GM21526 (cell line): Measurements from ENCODE around the gene KRTAP1-1.
"Not testable (repeated sequence)": the region's sequence is repeated elsewhere in the genome, so short reads cannot be mapped to it uniquely, and the experiment has no call there.

Experiments
- ATAC-seq: cut with Tn5 transposase; IDR thresholded peaks from one replicate; pipeline ENCODE4 v1.9.1; 2021; ENCODE audit warnings: moderate library complexity; ENCODE audit not compliant: unreplicated experiment, low FRiP score

The KRTAP1-1 gene

DNA sequence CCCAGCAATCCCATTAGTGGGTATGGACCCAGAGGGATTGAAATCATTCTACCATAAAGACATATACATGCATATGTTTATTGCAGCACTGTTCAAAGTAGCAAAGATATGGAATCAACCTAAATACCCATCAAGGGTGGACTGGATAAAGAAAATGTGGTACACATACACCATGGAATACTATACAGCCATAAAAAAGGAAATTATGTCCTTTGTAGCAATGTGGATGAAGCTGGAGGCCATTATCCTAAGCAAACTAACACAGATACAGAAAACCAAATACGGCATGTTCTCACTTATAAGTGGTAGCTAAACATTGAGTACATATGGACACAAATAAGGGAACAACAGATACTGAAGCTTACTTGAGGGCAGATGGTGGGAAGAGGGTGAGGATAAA is 16.3 kb upstream of the KRTAP1-1 start:
- no peak for ATAC-seq

DNA sequence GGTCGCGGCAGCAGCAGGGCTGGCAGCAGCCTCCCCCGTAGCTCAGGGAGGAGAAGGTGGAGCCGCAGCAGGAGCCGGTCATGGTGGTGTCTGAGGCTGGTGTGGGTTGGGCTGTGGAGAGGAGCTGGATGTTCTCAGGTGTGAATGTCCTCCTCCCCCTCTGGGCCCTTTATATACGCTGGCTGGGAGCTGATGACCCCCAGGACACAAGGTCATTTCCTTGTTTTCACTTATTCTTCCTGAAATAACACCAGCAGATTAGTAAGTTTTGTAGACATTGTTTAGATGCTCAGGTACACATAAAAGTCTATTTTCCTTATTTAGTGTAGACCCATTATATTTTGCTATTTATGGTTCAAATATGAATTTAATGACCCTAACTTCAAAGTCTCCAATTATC is 13.9 kb upstream of the KRTAP1-1 start, which contains the start of gene KRTAP2-2:
TSS of gene KRTAP2-2 (minus strand) at position 101 of the 400 bp plus-strand sequence. CDS start at position 82, 19 bp downstream.
- not testable (repeated sequence) for ATAC-seq

DNA sequence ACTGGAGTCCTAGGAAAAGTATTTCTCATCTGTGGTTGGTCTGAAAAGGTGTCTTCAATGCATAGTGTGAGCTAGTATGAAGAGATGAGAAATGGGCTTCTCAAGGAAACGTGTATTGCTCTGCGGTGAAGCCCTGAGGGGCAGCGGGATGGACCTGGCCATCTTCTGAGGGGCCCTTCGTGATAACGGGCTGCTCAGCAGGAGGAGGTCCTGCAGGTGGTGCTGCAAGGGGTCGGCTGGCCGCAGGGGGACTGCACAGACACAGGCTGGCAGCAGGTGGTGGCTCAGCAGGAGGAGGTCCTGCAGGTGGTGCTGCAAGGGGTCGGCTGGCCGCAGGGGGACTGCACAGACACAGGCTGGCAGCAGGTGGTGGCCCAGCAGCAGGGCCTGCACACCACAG is 13.3 kb upstream of the KRTAP1-1 start:
- ATAC-seq, result not testable (repeated sequence)

DNA sequence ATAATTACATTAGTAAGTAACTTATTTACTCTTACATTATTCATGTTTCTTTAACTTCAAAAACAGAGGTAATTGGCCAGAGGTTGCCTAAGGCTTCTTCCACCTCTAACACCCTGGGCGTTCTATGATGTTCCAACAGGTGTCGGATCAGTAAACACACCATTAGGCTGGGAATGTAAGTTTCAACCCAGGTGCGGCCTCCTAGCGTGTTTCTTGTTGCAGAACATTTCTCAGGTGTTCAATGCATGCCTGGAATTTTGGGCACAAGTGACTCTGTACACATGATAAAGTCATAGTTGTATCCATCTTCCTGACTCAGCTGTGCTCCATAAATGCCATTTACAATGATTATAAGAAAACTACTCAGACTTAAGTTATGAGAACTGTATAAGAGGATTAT is 12.8 kb upstream of the KRTAP1-1 start:
- no peak for ATAC-seq

DNA sequence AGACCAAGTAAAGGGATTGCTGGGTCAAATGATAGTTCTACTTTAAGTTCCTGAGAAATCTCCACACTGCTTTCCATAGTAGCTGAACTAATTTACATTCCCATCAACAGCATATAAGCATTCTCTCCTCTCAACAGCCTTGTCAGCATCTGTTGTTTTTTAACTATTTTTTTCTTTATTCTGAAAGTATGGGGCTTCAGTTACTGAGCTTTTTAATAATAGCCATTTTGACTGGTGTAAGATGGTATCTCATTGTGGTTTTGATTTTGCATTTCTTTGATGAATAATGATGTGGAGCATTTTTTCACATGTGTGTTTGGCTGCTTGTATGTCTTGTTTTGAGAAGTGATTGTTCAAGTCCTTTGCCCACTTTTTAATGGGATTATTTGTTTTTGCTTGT is 11.3 kb upstream of the KRTAP1-1 start:
- ATAC-seq, result no peak

DNA sequence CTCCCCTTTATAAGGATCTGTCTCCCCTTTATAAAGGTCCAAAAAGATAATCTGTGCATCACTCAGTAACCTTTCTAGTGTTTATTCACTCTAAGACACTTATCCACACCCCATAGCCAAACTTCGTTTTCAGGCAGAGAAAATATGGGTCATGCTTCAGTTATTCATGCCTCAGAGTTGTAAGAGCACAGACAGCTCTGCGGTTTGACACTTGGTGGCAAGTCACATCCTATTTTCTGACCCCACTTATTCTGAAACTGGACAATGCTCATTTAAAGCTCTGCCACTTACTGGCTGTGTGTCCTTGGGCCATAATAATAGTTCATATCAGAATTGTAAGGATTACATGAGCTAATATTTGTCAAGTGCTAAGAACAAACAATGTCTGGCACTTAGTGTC is 7.9 kb upstream of the KRTAP1-1 start:
- ATAC-seq, result no peak

DNA sequence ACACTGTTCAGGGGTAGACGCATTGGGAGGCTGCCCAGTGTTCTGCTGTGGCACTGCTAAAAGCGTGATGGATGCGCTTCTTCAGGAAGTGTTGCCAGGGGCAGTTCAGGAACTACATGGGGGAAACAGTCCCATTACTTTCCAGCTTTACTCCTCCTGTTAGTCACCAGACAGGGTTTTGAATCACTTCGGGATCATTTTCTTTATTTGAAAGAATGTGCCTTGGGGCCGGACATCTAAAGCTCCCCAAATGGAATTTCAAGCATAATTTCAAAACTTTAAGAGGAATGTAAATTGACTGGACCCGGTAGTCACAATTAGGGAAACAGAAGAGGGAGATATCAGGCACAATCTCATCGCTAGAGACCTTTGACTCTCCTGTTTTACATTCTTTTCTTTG is 7.2 kb upstream of the KRTAP1-1 start:
- no peak for ATAC-seq

DNA sequence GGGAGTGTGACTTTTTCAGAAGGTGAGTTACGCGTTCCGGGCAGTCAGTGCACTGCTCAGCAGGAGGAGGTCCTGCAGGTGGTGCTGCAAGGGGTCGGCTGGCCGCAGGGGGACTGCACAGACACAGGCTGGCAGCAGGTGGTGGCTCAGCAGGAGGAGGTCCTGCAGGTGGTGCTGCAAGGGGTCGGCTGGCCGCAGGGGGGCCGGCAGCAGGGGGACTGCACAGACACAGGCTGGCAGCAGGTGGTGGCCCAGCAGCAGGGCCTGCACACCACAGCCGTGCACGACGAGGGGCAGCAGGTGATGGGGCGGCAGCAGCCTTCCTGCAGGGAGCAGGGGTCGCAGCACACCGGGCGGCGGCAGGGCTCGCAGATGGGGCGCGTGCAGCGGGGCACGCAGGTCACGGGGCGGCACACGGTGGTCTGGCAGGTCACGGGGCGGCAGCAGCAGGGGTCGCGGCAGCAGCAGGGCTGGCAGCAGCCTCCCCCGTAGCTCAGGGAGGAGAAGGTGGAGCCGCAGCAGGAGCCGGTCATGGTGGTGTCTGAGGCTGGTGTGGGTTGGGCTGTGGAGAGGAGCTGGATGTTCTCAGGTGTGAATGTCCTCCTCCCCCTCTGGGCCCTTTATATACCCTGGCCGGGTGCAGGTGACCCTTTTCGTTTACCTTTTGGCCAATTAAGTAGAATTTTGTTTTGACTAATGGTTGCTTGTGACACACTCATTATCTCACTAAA is 5.7 kb upstream of the KRTAP1-1 start, which contains the start of gene KRTAP2-1:
TSS of gene KRTAP2-1 (minus strand) at position 582 of the 731 bp plus-strand sequence. CDS start at position 533, 49 bp downstream.
- ATAC-seq, result not testable (repeated sequence)

DNA sequence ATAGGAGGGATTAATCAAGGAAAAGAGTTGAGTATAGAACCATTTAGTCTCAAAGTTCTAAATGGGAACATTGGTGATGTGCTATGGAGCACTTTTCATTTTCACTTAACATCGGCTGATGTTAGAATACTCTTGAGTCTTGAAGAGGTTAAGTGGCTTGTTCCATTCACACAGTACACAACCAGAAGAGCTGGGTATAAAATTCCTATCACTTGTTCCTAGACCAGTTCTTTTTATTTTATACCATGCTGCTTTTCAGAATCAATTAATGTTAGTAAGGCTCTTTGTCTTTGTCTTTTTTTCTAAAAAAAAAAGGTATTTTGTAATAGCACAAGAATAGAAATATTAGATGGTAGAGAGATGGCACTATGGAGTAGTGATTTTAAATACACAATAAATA is 1.7 kb upstream of the KRTAP1-1 start:
- ATAC-seq, result no peak

DNA sequence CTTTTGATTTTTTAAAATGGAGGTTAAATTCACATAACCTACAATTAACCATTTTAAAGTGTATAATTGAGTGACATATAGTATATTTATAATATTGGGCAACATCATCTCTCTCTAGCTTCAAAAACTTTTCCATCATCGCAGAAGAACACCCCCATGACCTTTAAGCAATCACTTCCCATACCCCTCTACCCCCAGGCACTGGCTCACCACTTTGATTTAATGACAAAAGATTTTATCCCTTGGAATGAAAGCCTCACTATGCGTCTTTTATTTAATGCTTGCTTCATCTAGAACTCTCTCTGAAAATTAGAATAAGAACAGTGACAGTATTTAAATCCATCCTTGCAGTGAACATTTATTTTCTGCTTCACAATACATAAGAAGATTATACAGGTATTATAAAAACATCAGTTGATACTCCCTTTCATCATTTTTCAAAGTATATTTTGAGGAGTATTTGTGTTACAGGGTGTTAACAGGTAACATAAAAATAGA is 3.3 kb downstream of the KRTAP1-1 start:
- no peak for ATAC-seq

DNA sequence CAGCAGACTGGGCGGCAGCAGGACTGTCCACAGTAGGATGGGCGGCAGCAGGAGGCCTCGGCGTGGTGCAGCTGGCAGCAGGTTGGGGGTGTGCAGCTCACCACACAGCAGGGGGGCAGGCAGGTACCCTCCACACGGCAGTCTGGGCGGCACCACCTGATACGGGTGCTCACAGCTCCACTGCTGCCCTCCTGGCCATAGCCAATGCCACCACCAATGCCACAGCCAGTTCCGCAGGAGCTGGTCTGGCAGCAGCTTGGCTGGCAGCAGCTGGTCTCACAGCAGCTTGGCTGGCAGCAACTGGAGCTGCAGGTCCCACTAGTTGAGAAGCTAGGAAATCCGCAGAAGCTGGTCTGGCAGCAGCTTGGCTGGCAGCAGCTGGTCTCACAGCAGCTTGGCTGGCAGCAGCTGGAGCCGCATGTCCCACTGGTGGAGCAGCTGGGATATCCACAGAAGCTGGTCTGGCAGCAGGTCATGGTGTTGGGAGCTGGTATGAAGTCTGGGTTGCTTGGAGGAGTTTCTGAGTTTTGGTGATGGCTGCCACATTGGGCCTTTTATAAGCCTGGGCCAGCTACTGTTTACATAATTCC is 6.8 kb downstream of the KRTAP1-1 start, which contains the start of gene KRTAP1-3:
TSS of gene KRTAP1-3 (minus strand) at position 529 of the 590 bp plus-strand sequence. CDS start at position 476, 53 bp downstream.
- ATAC-seq, result not testable (repeated sequence)

DNA sequence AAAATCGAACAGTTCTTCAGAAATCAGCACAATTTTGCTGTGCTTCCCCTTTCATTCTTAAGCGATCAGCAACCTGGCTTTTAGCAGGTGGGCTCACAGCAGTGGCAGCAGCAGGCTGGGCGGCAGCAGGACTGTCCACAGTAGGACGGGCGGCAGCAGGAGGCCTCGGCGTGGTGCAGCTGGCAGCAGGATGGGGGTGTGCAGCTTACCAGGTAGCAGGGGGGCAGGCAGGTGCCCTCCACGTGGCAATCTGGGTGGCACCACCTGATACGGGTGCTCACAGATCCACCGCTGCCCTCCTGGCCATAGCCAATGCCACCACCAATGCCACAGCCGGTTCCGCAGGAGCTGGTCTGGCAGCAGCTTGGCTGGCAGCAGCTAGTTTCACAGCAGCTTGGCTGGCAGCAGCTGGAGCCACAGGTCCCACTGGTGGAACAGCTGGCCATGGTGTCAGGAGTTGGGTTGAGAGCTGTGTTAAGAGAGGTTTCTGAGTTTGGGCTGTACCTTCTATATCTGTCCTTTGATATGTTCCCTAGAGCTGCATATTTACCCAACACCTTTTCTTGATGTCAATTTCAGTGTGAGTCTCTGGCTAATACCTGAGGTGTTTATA is 11.5 kb downstream of the KRTAP1-1 start, which contains the start of gene KRTAP1-4:
TSS of gene KRTAP1-4 (minus strand) at position 563 of the 613 bp plus-strand sequence. CDS start at position 446, 117 bp downstream.
- no peak for ATAC-seq

DNA sequence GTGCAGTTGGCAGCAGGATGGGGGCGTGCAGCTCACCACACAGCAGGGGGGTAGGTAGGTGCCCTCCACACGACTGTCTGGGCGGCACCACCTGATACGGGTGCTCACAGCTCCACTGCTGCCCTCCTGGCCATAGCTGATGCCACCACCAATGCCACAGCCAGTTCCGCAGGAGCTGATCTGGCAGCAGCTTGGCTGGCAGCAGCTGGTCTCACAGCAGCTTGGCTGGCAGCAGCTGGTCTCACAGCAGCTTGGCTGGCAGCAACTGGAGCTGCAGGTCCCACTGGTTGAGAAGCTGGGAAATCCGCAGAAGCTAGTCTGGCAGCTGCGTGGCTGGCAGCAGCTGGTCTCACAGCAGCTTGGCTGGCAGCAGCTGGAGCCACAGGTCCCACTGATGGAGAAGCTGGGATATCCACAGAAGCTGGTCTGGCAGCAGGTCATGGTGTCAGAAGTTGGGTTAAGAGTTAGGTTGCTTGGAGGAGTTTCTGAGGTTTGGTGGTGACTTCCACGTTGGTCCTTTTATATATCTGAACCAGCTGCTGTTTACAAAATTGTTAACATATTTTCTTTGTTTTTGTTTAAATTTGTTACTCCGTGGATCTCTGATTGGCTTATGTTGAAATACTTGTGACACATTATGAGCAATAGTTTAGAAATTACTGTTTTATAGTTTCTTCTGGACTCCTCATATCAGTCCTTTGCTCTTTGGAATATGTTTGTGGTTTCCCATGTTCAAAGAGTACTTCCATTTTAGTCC is 14.4 kb downstream of the KRTAP1-1 start, which contains the start of gene KRTAP1-5:
TSS of gene KRTAP1-5 (minus strand) at position 494 of the 757 bp plus-strand sequence. CDS start at position 441, 53 bp downstream.
- ATAC-seq, result no peak

DNA sequence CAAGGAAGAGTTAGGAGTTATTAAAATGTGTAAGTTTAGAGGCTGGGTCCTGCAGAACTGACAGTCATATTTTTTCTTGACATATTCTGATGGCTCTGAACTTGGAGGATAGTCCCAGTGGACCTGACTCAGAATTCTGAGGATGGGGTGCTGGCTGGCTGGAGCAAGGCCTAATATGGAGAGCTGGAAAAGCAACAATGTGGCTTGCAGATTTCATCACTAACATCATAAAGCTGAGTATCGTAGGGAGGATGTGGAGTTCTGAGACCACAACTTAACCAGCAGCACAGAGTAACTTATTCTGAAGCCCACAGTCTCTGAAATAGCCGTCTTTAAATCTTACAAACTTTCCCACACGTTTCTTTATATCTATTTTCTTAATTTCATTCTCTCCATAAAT is 16.6 kb downstream of the KRTAP1-1 start:
- no peak for ATAC-seq

DNA sequence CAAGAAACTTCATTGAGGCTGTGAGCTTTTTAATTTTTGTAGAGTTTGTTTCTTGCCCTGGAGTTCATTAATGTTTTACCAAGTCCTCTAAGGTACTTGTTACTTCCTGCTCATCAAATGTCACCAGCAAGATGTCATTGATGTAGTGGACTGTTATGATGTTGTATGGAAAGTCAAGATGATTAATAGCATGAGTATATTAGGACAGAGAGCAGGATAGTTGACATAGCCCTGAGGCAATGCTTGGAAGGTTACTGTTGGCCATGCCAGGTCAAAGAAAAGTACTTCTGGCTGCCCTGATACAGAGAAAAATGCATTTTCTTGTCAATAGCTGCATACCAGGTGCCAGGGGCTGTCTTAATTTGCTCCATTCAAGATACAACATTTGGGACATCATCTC is 20.9 kb downstream of the KRTAP1-1 start:
- ATAC-seq, result no peak

DNA sequence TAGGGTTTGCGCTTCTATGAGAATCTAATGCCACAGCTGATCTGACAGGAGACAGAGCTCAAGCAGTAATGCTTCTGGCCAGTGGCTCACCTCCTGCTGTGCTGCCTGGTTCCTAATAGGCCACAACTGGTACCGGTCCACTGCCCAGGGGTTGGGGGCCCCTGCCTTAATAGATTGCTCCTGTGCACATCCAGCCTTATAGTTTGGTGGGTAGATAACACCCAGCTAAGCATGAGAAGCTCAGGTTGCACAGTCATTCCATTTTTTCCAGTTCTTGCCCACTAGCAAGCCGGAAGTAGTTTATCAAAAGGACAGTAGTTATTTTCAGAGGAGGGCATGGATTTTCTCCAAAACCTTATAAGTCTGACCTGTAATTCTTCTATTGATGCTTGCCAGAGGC is 21.8 kb downstream of the KRTAP1-1 start:
- no peak for ATAC-seq

DNA sequence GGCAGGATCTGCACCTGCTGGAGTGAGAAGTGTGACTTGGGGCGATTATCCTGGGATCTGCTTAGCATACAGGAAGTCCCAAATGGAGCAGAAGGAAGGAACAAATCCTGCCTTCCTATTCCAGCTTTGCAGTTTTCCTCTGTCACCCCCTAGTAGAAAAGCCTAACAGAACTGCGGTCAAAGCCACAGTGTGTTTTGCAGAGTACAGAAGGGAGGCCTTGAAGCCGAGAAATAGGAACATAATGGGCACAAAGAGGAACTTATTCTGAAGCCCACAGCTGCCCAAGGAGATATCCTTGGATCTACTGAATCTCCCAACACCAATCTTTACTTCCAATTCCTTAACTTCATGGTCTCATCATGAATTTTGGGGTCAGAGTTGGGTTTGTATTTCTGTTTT is 22.7 kb downstream of the KRTAP1-1 start:
- ATAC-seq, result no peak

DNA sequence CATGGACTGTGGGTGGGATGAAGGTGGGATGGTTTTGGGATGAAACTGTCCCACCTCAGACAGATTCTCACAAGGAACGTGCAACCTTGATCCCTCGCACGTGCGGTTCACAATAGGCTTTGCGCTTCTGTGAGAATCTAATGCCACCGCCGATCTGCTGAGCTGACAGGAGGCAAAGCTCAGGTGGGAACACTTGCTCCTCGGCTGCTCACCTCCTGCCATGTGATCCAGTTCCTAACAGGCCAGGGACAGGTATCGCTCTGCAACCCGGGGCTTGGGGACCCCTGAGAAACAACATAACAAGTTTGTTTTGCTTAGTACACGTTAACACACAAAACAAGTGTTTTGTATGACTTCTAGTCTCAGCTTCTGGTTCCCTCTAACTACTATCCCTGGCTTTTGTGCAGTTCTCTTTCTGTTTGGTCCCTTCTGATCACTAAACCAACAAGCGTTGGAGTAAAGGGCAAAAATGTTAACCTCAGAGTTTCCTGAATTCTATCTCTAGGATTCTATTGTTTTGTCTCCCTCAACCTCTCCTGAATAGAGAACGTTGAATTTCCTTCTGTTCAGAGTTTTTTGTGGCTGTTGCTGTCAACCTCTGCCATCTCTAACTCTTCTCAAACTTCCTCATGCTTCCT is 24.6 kb downstream of the KRTAP1-1 start:
- ATAC-seq, result no peak

DNA sequence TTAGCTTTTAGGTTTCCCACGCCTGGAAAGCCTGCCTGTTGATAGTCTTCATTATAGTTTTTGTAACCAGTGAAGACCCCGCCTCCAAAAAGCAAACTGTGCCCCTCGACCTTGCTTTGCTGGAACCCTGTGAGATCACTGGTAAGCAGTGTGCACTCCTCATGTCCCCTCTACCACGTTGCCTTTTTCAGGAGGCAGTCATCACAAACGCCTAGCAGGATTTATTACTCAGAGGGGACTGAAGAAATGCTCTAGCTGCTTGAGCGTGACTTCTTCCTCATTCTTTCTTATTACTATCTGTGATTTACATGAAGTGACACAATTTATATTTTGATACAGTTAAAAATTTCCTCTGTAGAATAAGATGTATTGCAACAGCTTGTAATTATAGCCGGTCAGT is 25.8 kb downstream of the KRTAP1-1 start:
- ATAC-seq, result no peak

DNA sequence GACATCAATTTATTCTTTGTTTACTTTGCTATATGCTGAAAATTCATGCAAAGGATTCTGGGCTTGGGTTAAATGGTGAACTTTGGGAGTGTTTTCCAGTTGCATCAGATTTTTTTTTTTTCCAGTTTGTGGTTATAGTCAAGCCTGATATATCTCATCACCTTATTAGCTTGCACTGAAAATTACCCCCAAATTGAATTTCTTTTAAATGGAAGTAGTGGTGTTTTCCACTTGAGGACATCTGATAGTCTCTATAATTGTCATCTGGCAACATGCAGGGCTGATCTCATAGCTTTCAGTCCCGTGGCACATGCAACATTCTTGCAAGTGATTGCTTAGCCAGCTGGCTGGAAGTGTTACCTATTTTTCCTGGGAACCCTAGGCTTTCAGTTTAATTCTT is 27.6 kb downstream of the KRTAP1-1 start:
- no peak for ATAC-seq
